HG03575 (cell line): ENCODE measurements around the gene PARVG.

Experiments used
- ATAC-seq: cut with Tn5 transposase; IDR thresholded peaks from one replicate; pipeline ENCODE4 v1.9.1; 2021; ENCODE audit not compliant: unreplicated experiment, insufficient number of reproducible peaks, low FRiP score; ENCODE audit errors: extremely low read depth

Gene PARVG

DNA sequence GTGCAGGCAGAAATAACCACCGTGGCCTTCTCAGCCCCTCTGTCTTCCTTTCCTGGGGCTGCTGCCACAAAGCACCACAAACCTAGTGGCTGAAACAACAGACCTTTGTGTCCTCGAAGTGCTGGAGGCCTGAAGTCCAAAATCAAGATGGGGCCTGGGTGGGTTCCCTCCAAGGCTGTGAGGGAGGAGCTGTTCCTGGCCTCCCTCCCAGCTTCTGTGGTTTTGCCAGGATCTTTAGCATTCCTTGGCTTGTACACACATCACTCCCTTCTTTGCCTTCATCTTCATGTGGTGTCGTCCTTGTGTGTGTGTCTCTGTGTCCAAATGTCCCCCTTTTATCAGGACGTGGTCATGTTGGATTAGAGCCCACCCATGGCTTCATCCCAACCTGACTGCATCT, 29.0 kb upstream of the PARVG start:
- no peak for ATAC-seq

DNA sequence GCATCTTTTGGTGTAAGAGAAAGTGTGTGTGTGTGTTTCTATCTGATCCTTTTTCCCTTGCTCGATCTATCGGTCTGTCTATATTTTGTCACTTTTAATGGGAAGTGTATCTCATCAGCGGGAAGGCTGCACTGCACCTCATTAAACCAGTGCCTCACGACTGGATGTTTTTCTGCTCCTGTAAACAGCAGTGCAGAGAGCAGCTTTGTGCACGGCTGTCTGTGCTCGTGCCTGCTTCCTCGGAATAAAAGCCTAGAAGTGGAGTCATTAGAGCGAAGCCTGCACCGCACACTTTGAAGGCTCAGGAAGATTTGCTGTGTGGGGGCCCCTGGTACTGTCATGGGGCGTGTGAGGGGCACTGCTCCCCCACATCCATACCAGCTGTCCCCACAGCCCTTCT, 27.0 kb upstream of the PARVG start:
- no peak for ATAC-seq

- no peak for ATAC-seq
These were observed 26.2 kb upstream of the PARVG start for GRCh38 chr22:44154436-44154942.

DNA sequence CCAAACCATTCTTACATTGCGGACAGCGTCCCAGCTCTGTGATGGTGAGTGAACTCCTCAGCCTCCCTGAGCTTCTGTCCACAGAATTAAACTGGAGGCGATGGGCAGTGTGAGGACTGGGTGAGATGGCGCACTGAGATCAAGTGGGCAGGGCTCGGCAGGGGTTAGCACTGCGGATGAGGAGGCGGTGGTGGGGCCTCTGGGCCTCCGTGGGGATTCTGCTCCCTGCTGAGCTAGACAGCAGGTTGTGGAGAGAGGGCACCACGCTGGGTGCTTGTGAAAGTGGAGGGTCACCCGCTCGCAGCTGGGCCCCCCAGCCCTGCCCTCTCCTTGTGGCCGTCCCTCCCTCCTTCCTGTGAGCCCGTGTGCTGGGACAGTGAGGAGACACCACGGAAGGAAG, 25.6 kb upstream of the PARVG start:
- no peak for ATAC-seq

DNA sequence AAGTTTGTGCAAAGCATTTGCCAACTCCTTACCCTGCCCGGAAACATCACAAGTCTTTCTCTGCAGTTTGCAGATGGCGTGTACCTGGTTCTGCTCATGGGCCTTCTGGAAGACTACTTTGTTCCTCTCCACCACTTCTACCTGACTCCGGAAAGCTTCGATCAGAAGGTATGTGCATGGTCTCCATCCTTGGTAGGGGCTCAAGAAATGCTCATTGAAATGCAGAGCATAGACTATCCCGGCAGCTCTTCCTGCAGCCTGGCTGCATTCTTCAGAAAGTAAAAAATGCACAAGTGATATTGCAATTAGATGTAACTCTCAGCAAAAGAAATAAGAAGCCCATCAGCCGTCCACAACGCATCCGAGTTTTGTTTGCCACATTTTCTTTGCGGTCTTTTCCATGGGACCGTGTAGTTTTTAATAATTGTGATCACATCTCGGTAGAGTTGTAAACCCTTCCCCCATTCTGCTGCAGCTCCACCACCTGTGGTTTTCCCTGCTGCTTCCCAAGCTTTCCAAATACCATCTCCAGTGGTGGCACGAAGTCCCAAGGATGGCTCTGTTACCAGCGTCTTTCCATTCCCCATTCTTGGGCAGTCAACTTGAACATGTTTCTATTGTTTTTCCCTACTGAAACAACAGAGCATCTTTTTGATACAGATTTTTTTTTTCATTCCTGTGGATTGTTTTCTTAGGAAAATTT, 22.7 kb upstream of the PARVG start:
- no peak for ATAC-seq

- no peak for ATAC-seq
These were observed 21.9 kb upstream of the PARVG start for GRCh38 chr22:44158816-44159215.

GRCh38 chr22:44159221-44159620, 21.5 kb upstream of the PARVG start:
- ATAC-seq: no peak

DNA sequence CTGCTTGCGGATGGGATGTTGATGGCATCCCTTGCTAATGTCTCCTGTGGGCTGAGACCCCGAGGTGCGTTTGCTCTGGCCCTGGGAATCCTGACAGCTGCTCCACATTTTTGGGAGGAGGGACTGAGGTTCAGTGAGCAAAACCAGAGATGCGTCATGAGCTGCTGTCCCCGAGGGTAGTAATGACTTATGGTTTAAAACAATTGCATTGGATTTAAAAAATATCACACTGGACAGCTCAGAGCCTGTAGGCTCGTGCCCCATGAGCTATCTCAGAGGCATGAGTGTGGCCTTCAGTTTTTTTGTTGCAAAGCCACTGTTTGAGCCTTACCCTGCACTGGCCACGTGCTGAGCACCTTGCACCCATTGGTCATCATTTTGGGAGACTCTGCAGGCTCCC, 20.9 kb upstream of the PARVG start:
- ATAC-seq: no peak

DNA sequence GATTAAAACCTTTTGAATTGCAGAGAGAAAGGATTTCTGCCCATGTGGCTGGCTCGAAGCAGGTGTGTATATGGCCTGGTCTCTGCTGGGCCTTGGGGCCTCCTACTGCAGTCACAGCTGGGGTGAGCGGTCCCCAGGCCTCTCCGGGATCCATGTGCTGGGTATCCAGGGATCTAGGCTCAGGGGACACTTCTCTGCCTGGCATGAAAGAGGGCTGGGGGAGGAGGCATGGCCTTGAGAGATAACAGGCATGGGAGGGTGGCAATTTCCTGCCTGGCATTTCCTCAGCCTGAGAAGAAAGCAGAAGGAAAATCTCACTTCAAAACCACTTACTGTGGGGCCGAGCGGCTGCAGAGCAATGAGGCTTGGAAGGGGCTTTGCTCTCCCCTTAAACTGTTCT, 20.3 kb upstream of the PARVG start:
- ATAC-seq: no peak

GRCh38 chr22:44161673-44162072, 19.1 kb upstream of the PARVG start:
- ATAC-seq: no peak

DNA sequence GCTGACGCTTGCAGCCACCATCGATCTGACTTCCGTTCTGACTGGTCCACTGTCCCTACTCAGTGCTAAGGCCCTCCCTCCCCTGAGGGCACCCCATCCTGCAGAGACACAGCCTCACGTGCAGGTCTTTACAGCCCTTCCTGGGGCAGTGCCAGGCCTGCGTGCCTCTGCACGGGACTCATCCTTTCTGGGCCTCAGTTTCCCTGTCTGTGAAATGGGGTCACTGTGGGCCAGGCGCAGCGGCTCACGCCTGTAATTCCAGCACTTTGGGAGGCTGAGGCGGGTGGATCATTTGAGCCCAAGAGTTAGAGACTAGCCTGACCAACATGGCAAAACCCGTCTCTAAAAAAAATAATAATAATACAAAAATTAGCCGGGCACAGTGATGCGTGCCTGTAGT, 17.8 kb upstream of the PARVG start:
- no peak for ATAC-seq

DNA sequence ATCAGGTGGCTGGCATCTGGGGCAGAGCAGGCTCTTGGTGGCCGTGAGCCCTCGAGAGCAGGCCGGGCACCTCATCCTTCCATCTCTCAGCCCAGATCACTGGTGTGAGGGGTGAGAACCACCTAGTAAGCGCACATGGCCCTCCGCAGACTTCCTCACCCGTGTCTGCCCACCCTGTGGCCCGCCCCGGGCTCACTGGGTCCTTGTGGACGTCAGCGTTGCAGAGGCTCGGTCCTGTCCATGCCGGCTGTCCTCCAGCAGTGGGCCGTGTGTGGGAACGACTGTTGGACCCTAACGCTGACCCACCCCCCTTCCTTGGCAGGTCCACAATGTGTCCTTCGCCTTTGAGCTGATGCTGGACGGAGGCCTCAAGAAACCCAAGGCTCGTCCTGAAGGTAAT, 17.2 kb upstream of the PARVG start:
- no peak for ATAC-seq

- ATAC-seq: no peak
These were observed 16.7 kb upstream of the PARVG start for GRCh38 chr22:44164031-44164430.

- ATAC-seq: no peak
These were observed 15.3 kb upstream of the PARVG start for GRCh38 chr22:44165286-44165874.

DNA sequence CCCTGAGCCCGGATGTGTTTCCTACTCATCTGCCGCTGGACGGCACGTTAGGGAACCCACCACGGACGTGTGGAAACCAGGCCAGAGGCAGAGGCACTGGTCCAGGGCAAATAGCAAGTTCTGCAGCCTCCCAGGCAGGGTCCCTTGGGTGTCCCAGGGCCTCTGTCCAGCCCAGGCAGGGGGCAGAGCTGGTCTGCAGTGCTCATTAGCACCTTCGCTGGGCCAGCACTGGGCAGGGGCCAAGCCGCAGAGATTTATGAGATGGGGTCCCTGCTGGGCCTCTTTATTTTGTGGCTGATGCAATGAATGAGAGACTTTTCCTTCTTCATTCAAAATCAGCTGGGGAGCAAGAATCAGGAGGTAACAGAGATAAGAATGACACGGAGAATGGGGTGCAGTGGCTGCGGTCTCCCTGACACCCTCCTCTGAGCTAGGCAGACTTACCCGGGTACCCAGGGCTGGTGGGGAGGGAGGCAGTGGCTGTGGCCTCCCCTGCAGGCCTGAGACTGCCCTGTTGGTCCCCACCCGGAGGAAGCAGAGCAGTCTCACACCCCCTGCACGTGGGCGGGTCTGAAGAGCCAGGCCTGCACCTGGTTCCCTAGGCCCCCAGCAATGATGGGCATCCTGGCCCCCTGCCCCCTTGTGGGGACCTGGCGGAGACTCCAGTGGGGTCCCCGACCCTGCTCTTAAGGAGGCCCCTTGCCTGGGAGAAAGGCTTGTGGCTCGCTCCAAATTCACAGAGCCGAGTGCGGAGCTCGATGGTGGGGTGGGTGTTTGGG, 14.0 kb upstream of the PARVG start:
- no peak for ATAC-seq

GRCh38 chr22:44167501-44167900, 13.2 kb upstream of the PARVG start:
- ATAC-seq: no peak

GRCh38 chr22:44168206-44168605, 12.5 kb upstream of the PARVG start:
- no peak for ATAC-seq

DNA sequence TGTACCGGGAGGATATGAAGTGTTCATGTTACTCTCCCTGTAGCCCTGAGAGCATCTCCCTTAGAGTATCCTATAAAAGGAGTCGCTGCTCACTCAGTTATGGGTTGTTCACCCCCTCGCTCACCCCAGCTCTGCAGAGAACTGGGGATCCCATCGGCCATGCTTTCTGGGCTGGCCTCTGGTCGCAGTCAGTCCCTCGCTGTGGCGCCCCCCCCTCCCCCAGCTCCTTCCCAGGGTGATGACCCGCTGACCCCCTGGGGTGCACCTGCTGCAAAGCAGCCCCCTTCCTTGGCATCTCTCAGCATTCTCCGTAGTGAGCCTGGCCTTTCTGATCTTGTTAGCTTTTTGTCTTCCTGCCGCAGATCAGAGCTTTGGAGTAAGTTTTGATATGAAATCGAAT, 10.3 kb upstream of the PARVG start:
- ATAC-seq: no peak

DNA sequence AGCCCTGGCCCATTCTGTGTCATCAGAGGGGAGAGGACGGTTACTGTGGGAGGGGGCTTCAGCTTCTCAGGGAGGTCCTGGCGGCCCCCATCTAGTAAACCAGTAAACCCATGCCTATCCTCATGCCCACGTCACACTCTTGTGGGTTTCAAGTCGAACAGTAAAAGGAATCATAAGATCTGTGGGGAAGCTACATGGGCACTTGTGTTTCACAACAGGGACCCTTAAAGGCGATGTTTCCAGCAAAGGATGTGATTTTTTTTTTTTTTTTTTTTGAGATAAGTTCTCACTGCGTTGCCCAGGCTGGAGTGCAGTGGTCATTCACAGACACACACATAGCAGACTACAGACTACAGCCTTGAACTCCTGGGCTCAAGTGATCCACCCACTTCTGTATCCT, 9.2 kb upstream of the PARVG start:
- no peak for ATAC-seq
